ENCODE results near the gene ATG9B.

The ATG9B gene

DNA sequence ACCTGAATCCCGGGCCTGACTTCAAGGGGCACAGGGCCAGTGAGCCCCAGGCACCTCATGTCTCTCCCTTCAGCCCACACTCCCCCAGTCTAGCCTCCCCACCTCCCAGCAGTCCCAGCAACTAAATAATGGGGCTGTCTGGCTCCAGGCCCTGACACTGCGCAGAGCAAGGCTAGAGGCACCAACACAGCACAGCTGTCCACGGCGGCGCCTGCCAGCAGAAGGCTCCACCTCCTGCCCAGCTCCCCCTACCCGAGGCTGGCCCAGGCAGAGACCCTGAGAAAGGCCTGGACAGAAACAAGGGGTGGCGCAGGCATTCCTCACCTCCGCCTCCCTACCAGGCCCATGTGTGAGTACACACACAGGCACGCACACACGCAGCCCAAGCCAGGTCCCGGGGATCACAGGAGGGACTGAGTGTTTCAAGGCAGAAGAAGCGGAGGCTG is 52.2 kb downstream of the ATG9B start:
- Histone ChIP-seq H3K36me3 (ENCODE audit: control insufficient read depth in 1 of 2, insufficient read depth in 2 of 2, low read length in 2 of 2) (no peaks in the 10 kb centered on the region), H3K4me3 (ENCODE audit: low read depth in 1 of 2, low read length in 2 of 2) (no peak overlapping the region), H3K27ac (ENCODE audit: low read length) (peak overlapping the region; percentile 8), H3K4me1 (ENCODE audit: control insufficient read depth in 1 of 2, insufficient read depth in 2 of 2, low read length in 2 of 2) (peaks cover 28 to 95% of the 10 kb centered on the region in 2 donors), H3K9me3 (ENCODE audit: control insufficient read depth in 1 of 2, low read length in 2 of 2) (no peaks in the 10 kb centered on the region), H3K27me3 (ENCODE audit: low read depth, low read length) (peaks cover 5% of the 10 kb centered on the region)

DNA sequence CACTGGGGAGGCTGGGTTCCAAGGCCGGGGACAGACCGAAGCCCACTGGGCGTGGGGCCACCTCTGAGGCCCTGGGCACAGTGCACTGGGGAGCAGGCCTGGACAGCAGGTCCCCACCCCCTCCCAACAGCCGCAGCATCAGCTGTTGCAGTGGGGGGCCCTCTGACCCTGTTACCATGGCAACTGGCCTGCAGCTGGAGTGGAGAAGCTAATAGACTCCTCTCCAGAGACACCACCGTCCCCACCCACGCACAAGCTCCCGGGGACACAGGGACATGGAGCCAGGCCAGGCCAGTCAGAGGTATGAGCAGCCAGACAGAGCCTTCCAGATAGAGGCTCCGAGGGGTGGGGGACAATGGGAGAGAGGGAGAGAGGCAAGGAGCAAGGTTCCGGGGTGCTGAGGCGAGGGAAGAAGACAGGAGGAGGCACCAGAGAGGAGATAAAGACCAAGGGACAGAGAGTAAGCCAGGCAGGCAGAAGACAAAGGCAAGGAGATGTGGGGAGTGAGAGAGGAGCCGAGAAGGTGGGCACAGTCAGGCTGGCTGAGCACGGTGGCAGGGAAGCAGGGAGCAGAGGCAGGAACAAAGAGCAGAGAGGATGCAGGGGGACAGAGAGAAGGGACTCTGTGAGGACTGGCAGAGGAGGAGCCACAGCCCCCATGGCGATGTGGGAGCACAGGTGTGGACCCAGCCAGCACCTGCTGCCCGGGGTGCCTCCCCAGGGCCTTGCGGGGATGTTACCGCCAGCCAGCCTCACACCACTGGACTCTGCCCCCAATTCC is 52.9 kb downstream of the ATG9B start:
- H3K9me3 ChIP-seq (ENCODE audit: control insufficient read depth in 1 of 2, low read length in 2 of 2) = no peaks in the 10 kb centered on the region
- no peaks in the 10 kb centered on the region for H3K36me3 ChIP-seq (ENCODE audit: control insufficient read depth in 1 of 2, insufficient read depth in 2 of 2, low read length in 2 of 2)
- H3K27ac ChIP-seq (ENCODE audit: low read length) = peak overlapping the region; percentile 8
- H3K27me3 ChIP-seq (ENCODE audit: low read depth, low read length) = no peaks in the 10 kb centered on the region
- H3K4me1 ChIP-seq (ENCODE audit: control insufficient read depth in 1 of 2, insufficient read depth in 2 of 2, low read length in 2 of 2) = peaks cover 28 to 96% of the 10 kb centered on the region in 2 donors
- no peak overlapping the region for H3K4me3 ChIP-seq (ENCODE audit: low read depth in 1 of 2, low read length in 2 of 2)

DNA sequence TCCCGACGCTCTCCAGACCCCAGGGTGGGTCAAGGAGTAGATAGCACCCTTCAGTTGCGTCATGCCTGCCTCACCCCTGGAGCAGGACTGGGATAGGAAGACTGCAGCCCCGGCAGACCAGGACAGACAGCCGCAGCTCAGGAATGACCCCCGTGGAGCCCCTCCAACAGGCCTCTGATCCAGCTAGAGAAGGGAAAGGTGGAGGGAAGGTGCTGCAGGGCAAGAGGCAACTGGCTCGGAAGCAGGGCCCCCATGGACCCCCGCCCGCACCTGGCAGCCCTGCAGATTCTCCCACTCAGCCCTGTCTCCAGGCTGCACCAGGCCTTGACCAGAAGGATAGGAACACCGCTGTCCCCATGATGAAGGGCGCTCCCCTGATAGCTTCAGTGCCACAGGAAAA is 53.9 kb downstream of the ATG9B start:
- peaks cover 23 to 96% of the 10 kb centered on the region in 2 donors for H3K4me1 ChIP-seq (ENCODE audit: control insufficient read depth in 1 of 2, insufficient read depth in 2 of 2, low read length in 2 of 2)
- no peaks in the 10 kb centered on the region for H3K27me3 ChIP-seq (ENCODE audit: low read depth, low read length)
- H3K9me3 ChIP-seq (ENCODE audit: control insufficient read depth in 1 of 2, low read length in 2 of 2) = no peaks in the 10 kb centered on the region
- H3K27ac ChIP-seq (ENCODE audit: low read length) = no peak overlapping the region
- H3K4me3 ChIP-seq (ENCODE audit: low read depth in 1 of 2, low read length in 2 of 2) = no peak overlapping the region
- H3K36me3 ChIP-seq (ENCODE audit: control insufficient read depth in 1 of 2, insufficient read depth in 2 of 2, low read length in 2 of 2) = no peaks in the 10 kb centered on the region

DNA sequence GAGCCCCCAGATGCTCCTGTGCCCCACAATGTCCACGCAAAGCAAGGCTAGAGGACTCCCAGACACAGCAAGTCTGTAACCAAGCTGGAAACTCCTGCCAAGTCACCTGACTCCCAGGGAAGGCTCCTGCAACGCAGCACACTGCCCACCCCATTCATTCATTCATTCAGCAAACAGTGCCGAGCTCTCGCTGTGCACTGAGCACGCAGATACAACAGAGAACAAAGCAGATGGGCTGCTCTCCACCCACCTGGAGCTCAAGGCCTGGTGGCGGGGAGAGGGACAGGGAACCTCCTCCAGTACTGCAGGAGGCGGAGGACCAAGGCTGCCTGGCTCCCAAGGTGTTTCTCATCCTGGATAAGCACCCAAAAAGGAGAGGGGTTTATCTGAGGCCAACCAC is 54.8 kb downstream of the ATG9B start:
- Histone ChIP-seq H3K27me3 (ENCODE audit: low read depth, low read length) (no peaks in the 10 kb centered on the region), H3K36me3 (ENCODE audit: control insufficient read depth in 1 of 2, insufficient read depth in 2 of 2, low read length in 2 of 2) (no peaks in the 10 kb centered on the region), H3K9me3 (ENCODE audit: control insufficient read depth in 1 of 2, low read length in 2 of 2) (no peaks in the 10 kb centered on the region), H3K4me1 (ENCODE audit: control insufficient read depth in 1 of 2, insufficient read depth in 2 of 2, low read length in 2 of 2) (peaks cover 22 to 96% of the 10 kb centered on the region in 2 donors), H3K4me3 (ENCODE audit: low read depth in 1 of 2, low read length in 2 of 2) (no peak overlapping the region), H3K27ac (ENCODE audit: low read length) (no peak overlapping the region)

DNA sequence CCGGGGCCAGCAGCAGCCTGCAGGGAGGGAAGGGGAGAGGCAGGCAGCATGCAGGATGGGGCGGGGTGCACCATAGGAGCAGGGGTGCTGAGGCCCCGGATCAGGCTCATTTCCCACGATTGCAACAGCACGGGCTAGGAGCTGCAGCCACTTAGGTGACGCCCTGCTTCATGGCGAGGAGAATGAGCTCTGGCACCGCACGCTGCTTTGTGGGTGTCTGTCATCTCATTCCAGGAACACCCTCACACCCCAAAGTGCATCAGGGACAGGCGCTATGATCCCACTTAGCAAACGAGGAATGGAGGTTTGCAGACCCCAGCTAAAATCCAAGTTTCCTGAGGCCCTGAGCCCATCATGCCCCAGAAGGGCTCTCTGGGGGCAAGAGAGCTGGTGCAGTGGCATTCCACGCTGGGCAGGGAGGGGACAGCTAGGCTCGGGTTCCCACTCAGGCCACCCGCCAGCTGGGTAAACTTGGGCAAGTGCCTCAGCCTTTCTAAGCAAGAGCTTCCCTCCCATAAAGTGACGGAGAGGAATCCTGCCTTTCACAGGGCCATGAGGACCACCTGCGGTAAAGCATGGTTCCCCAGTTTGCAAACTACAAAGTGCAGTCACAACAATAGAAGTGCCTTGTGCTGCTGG is 55.4 kb downstream of the ATG9B start:
- Histone ChIP-seq H3K27me3 (ENCODE audit: low read depth, low read length) (no peaks in the 10 kb centered on the region), H3K4me3 (ENCODE audit: low read depth in 1 of 2, low read length in 2 of 2) (no peak overlapping the region), H3K9me3 (ENCODE audit: control insufficient read depth in 1 of 2, low read length in 2 of 2) (no peaks in the 10 kb centered on the region), H3K4me1 (ENCODE audit: control insufficient read depth in 1 of 2, insufficient read depth in 2 of 2, low read length in 2 of 2) (peaks cover 22 to 96% of the 10 kb centered on the region in 2 donors), H3K27ac (ENCODE audit: low read length) (no peak overlapping the region), H3K36me3 (ENCODE audit: control insufficient read depth in 1 of 2, insufficient read depth in 2 of 2, low read length in 2 of 2) (no peaks in the 10 kb centered on the region)

DNA sequence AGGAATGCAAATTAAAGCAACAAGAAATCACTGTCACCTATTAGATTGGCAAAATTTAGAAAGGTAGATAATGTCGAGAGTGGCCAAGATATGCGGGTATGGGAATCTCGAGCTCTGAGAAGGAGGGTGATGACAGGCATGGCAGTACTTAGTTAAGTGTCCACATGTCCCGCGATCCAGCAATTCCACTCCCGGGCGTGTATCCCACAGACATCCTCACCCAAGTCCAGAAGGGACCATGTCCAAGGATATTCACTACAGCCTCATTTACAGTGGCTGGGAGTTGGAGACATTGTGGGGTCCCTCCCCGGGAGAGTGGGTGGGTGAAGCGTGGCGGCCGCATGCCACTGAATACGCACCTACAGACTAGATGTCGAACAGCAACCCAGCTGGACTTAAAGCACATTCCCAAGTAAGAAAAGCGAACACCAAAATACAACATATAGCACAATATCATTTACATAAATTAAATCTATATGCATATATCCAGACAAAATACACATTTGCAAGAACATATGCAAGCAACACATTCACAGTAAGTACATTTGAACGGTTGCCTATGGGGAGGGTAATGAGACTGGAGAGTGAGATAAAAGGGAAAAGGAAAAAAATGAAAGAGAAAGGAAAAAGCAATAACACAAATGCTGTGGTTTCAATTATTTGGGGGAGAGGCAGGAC is 56.1 kb downstream of the ATG9B start:
- H3K4me1 ChIP-seq (ENCODE audit: control insufficient read depth in 1 of 2, insufficient read depth in 2 of 2, low read length in 2 of 2) = peaks cover 22 to 96% of the 10 kb centered on the region in 2 donors
- no peaks in the 10 kb centered on the region for H3K27me3 ChIP-seq (ENCODE audit: low read depth, low read length)
- H3K36me3 ChIP-seq (ENCODE audit: control insufficient read depth in 1 of 2, insufficient read depth in 2 of 2, low read length in 2 of 2) = no peaks in the 10 kb centered on the region
- H3K27ac ChIP-seq (ENCODE audit: low read length) = no peak overlapping the region
- no peaks in the 10 kb centered on the region for H3K9me3 ChIP-seq (ENCODE audit: control insufficient read depth in 1 of 2, low read length in 2 of 2)
- H3K4me3 ChIP-seq (ENCODE audit: low read depth in 1 of 2, low read length in 2 of 2) = no peak overlapping the region

DNA sequence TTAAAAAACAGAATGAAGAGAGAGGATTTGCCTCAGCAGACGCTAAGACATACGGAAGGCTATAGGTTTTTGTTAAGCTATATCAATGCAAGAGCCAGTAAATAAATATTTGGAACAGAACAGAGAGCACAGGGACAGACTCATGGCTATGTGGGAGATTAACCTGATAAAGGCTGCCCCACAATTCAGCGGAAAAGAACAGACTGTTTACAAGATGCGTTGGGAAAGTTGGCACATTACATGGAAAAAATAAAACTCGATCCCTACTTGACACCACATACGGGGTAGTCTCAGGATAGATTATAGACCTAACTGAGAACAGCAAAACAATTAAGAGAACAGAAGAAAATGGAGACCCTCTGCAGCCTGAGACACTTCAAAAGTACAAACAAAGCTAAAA is 56.9 kb downstream of the ATG9B start:
- H3K27me3 ChIP-seq (ENCODE audit: low read depth, low read length) = no peaks in the 10 kb centered on the region
- H3K9me3 ChIP-seq (ENCODE audit: control insufficient read depth in 1 of 2, low read length in 2 of 2) = no peaks in the 10 kb centered on the region
- H3K4me1 ChIP-seq (ENCODE audit: control insufficient read depth in 1 of 2, insufficient read depth in 2 of 2, low read length in 2 of 2) = peaks cover 18 to 96% of the 10 kb centered on the region in 2 donors
- H3K36me3 ChIP-seq (ENCODE audit: control insufficient read depth in 1 of 2, insufficient read depth in 2 of 2, low read length in 2 of 2) = no peaks in the 10 kb centered on the region
- H3K27ac ChIP-seq (ENCODE audit: low read length) = no peak overlapping the region
- no peak overlapping the region for H3K4me3 ChIP-seq (ENCODE audit: low read depth in 1 of 2, low read length in 2 of 2)

DNA sequence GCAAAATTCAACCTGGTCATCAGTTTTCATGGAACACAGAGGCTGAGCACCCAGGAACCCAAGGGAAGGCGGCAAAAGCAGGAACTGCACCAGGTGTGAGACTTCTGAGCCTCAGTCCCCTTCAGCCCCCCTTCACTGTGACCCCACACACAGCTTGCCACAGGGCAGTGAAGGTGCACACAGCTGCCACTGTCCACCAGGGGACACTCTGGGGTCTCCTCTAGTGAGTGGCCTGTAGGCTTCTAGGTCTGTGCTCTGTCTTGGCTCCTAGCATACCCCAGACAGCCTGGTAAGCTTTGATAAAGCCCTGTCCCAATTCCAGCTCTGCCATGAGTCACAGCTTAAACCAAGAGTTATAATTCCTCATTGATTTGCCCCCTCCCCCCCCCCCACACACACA is 58.3 kb downstream of the ATG9B start:
- Histone ChIP-seq H3K4me3 (ENCODE audit: low read depth in 1 of 2, low read length in 2 of 2) (no peak overlapping the region), H3K4me1 (ENCODE audit: control insufficient read depth in 1 of 2, insufficient read depth in 2 of 2, low read length in 2 of 2) (peaks cover 8 to 96% of the 10 kb centered on the region in 2 donors), H3K27me3 (ENCODE audit: low read depth, low read length) (no peaks in the 10 kb centered on the region), H3K9me3 (ENCODE audit: control insufficient read depth in 1 of 2, low read length in 2 of 2) (no peaks in the 10 kb centered on the region), H3K27ac (ENCODE audit: low read length) (no peak overlapping the region), H3K36me3 (ENCODE audit: control insufficient read depth in 1 of 2, insufficient read depth in 2 of 2, low read length in 2 of 2) (no peaks in the 10 kb centered on the region)

DNA sequence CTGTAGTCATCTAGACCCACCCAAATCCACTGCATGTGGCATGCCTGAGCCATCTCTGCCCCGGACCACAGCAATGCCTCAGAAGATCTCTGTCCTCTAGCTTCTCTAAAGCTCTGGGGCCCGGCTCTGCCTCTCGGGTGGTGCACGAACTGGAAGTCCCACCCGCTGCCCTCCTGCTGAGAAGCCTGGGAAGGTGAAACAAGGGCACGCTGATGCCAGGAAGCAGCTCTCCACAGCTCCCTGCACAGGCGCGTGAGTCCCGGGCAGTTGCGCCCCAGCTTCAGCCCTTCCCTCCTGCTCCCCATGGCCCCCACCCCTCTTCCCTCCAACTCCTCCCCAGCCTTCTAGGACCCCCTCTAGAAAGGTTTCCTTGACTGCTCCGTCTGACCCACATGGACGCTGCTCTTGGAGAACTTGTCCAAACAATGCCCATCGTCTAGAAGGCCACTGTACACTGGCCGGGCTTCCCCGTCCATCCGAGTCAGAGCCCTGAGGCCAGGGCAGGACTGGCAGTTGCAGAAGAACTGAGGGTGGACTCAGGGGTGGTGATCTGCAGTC is 58.9 kb downstream of the ATG9B start:
- Histone ChIP-seq H3K36me3 (ENCODE audit: control insufficient read depth in 1 of 2, insufficient read depth in 2 of 2, low read length in 2 of 2) (no peaks in the 10 kb centered on the region), H3K27ac (ENCODE audit: low read length) (no peak overlapping the region), H3K9me3 (ENCODE audit: control insufficient read depth in 1 of 2, low read length in 2 of 2) (no peaks in the 10 kb centered on the region), H3K4me1 (ENCODE audit: control insufficient read depth in 1 of 2, insufficient read depth in 2 of 2, low read length in 2 of 2) (peaks cover 2 to 89% of the 10 kb centered on the region in 2 donors), H3K4me3 (ENCODE audit: low read depth in 1 of 2, low read length in 2 of 2) (no peak overlapping the region), H3K27me3 (ENCODE audit: low read depth, low read length) (no peaks in the 10 kb centered on the region)
